NCI-H1694 treated with DMSO at 0.1 percent for 48 hours (cell line): ENCODE data around the gene ADAMTS16.
"Not testable (repeated sequence)": the region's sequence is repeated elsewhere in the genome, so short reads cannot be mapped to it uniquely, and the experiment has no call there.

Experiments
- DNase-seq: peaks from one replicate; lab custom pipeline; 2025; lab: John Stamatoyannopoulos, UW

The ADAMTS16 gene, protein sequence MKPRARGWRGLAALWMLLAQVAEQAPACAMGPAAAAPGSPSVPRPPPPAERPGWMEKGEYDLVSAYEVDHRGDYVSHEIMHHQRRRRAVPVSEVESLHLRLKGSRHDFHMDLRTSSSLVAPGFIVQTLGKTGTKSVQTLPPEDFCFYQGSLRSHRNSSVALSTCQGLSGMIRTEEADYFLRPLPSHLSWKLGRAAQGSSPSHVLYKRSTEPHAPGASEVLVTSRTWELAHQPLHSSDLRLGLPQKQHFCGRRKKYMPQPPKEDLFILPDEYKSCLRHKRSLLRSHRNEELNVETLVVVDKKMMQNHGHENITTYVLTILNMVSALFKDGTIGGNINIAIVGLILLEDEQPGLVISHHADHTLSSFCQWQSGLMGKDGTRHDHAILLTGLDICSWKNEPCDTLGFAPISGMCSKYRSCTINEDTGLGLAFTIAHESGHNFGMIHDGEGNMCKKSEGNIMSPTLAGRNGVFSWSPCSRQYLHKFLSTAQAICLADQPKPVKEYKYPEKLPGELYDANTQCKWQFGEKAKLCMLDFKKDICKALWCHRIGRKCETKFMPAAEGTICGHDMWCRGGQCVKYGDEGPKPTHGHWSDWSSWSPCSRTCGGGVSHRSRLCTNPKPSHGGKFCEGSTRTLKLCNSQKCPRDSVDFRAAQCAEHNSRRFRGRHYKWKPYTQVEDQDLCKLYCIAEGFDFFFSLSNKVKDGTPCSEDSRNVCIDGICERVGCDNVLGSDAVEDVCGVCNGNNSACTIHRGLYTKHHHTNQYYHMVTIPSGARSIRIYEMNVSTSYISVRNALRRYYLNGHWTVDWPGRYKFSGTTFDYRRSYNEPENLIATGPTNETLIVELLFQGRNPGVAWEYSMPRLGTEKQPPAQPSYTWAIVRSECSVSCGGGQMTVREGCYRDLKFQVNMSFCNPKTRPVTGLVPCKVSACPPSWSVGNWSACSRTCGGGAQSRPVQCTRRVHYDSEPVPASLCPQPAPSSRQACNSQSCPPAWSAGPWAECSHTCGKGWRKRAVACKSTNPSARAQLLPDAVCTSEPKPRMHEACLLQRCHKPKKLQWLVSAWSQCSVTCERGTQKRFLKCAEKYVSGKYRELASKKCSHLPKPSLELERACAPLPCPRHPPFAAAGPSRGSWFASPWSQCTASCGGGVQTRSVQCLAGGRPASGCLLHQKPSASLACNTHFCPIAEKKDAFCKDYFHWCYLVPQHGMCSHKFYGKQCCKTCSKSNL

DNA sequence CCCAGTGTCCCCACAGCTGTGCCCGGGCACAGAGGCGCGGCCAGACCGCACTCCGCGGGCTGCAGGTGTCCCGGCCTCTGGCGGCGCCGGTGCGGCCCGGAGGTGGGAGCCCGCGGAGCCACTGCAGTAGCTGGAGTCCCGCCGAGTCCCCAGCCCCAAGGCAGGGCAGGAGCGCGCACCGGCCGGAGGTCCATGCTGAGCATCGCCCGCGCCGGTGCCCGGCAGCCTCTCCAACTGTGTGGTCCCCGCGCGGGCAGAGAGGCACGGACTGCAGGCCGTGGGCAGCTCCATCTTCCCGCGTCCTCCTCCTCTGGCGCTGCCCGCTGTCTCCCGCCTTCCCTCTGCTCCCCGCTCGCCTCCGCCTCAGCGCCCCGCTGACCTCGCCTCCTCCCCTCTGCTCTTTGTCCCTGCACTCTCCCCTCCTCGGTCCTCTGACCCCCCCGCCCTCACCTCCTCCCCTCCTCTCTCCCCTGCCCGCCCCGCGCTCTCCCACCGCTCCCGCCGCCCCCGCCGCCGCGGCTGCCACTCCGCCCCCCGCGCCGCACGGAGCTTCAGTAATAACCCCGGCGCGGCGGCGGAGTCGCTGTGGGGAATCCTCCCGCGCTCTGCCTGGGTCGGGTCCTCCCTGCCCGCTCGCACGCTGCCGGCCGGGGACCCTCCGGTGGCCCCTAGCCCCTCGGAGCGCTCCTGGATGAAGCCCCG lies at the start of gene ADAMTS16:
ADAMTS16 (plus strand) TSS at position 554 of the 702 bp plus-strand sequence; CDS start at position 692, 138 bp downstream.
- DNase-seq = no peak

DNA sequence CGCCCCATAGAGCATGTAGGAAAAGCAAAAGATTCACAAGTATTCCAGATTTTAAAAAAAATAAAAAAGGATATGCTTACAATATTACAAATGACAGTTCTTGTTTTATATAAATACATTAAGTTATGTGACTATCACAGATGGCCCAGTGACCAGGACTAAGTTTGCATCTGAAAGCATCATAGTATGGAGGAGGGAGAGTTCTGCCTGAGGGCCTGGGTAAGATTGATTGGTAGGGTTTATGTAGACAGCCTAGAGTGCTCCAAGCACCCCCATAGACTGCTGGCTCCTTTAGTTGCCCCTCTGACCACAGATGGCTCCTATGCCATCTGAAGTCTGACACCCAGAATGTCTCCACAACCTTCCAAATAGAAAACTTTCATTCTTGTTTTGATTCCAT lies 48.0 kb upstream of the ADAMTS16 start:
- no peak for DNase-seq

DNA sequence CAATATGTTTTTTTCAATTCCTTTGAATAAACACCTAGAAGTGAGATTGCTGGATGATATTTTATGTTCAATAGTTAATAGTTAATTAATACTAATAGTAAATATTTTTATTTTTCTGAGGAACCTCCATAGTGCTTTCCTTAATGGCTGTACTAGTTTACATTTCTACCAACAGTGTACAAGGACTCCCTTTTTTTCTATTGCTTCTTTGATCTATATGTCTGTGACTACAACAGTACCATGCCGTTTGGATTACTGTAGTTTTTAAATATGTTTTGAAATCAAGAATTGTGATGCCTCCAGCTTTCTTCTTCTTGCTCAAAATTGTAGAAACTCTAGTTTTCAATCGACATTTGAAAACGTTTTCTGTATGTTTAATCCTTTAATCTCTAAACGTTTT lies 39.5 kb upstream of the ADAMTS16 start:
- DNase-seq = no peak

DNA sequence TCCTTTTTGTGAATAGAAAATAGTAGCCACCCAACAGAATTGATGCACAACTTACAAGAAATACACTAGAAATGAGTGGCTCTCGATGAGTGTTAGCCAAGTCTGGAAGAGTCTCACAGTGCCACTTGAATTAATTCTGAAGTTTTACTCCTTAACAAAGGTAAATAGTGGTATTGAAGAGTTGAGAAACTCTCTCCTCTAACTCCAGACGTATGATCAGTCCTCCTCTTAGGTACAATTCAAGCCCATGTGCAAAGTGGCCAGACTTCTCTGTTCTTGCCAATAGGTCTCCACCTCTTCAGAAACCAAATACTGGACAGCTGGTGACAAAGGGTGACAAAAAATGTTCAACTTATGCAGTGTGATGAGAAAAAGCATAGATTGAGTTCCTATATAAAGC lies 38.5 kb upstream of the ADAMTS16 start:
- no peak for DNase-seq

DNA sequence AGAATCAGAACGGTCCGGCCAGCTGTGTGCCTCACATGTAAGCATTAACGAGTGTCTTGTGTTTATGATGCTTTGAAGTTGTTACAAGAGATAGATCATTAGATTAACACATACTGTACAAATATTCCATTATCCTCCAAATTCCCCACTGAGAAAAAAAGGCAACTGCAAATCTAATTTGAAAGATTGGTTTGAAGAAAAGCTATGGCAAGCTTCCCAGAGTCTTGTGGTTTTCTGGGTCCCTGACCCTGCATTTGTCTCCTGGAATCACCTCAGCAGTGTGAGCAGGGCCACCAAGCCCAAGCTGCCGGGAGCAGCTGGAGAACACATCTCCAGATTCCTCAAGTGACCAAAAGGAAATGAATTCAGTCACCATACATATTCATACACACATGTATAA lies 36.9 kb upstream of the ADAMTS16 start:
- DNase-seq = no peak

DNA sequence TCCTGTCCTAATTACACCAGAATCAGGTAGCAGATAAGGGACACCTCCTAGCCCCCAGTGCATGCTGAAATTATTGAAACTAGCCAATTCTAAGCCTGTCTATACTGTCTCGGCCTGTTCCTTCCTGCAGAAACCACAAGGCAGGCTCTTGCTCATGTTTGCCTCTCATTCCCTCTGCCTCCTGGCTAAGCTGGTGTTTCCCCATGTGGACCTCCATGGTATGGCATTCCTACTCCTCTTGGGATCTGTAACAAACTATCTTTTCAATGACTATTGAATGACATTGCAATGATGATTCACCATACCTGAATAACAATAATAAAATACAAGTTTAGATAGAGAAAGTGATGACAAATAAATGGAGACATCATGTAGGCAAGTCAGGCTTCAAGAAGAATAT lies 35.6 kb upstream of the ADAMTS16 start:
- no peak for DNase-seq

DNA sequence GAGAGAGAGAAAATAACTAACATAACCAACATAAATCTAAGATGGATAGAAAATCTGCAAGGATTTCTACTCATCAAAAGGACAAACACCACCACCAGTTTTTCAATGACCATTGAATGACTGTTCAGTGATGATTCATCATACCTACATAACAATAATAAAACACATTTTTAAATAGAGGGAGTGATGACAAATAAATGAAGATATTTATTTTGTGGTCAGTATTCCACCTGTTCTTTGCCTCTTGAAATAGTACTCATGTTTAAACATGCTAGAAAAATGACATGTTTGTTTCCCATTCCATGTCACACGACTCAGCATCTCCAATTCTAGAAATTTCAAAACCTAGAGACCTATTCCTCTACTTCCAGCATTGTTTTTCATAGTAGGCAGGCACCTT lies 34.6 kb upstream of the ADAMTS16 start:
- no peak for DNase-seq

DNA sequence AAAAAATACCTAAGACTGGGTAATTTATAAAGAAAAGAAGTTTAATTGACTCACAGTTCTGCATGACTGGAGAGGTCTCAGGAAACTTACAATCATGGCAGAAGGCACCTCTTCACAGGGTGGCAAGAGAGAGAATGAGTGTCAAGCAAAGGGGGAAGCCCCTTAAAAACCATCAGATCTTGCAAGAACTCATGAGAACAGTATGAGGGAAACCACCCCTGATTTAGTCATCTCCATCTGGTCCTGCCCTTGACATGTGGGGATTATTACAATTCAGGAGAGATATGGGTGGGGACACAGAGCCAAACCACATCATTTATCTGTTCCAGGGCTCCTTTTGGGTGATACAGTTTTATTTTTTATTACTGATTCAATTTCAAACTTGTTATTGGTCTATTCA lies 23.2 kb upstream of the ADAMTS16 start:
- DNase-seq = no peak

DNA sequence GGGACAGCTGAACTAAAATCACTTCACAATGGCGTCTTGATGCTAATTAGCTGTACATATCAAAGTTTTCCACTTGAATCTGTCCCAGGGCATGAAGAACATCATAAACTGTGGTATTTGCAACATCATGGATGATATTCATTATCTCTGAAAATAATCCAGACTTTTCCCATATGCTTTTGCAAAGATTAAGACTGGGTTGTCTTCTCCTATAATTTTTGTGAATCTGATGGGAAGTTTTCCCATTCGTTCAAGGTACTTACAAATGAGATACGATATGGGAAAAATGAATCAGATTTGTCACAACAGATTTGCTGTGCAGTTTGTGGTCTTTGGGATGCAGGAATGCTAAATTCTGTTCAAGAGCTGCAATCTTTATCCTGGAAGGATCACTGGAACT lies 17.4 kb upstream of the ADAMTS16 start:
- no peak for DNase-seq

DNA sequence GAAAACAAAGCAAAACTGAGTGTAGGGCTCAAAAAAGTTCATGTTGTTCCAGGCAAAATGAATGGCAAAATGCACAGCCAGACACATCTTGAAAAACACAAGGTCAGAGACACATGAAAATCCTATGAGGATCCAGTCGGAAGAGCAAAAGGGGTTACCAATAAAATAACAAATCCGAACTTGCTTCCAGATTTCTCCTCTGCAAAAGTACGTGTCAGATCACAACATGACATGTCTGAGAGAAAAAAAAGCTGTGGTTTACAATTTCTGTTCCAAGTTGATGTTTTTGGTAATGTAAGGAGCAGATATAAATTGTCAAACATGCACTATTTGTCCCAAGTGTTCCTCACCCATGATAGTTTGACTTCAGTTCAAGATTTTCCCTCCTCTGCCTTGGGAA lies 15.9 kb upstream of the ADAMTS16 start:
- no peak for DNase-seq

DNA sequence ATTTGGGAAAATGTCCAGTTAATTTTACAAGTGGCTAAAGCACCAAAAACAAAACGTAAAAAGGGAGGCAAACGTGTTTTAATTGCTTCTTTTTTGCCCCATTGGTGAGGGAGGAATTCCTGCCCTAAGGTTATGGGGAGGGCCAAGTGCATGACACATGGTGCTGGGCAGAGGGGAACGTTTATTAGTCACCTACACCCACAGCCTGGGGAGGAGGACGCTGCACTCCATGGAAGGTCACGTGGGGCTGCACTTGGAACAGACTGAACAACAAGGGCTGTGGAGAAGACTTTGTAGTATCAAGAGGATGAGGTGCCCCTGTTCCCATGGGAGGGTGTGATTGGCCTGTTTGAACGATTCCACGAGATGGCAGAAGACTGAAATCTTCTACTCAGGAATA lies 13.7 kb upstream of the ADAMTS16 start:
- no peak for DNase-seq

DNA sequence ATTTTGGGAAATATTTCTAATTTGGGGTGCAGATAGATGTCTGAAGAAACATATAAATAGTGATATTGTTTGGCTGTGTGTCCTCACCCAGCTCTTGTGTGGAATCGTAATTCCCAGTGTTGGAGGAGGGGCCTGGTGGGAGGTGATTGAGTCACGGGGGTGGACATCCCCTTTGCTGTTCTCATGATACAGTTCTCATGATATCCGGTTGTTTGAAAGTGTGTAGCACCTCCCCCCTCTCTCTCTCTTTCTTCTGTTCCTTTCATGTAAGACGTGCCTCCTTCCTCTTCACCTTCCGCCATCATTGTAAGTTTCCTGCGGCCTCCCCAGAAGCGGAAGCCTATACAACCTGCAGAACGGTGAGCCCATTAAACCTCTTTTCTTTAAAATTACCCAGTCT lies 11.4 kb upstream of the ADAMTS16 start:
- no peak for DNase-seq

DNA sequence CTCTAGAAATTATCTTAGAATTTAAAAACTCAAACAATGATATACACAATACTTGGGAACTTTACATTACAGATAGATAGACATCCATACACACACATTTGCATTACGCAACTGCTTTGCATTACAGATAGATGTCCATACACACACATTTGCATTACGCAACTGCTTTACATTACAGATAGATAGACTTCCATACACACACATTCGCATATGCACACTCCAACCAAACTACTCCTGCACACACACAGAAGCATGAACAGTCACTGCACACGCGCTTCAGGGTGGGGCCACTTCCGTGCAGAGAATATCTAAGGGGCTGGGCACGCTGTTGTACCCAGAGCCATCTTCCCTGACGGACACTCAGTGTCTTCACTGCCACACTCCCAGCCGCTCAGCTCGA lies 7.9 kb upstream of the ADAMTS16 start:
- DNase-seq = no peak

DNA sequence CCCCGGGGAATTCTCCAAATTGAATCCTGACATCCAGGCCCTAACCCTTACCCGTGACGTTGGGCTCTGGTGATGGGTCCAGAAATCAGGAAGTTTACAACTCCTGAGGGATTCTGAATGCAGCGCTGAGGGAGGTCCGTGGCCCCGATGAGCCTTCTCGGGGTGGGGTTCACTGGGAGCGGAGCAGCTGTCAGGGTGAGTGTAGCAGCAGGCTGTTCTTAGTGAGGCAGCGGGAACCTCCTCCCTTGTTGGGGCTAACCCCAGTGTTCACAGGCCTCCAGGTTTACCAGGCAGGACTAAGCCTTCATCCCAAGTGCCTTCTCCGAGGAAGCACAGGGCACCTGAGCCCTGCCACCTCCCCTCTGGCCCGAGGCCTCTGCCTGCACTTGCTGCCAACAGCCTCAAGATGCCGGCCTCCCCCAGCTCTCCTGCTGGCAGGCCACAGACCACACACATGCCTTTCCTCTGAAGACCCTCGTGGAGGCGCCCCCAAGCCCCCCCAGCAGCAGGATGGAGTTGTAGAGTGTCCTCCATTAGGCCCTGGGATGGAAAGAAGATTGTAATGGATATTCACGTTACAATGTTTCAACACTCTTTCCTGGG lies 7.3 kb upstream of the ADAMTS16 start:
- DNase-seq = no peak

DNA sequence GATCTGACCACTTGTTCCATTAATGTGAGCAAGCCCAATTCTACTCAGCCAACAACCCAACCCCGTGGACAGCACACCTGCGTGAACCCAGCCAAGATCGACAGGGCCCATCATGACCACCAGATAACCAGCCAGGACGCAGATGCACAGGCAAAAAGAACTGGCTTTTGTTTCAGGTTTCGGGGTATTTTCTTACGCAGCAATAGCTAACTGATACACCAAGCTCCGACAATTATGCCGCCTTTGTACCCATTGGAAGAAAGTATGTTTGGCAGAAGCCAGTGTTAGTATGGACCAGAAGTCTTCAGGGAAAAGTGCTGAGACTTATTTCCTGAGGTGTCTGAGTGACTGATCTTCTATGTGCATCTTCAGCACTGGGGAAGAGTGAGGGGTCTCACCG lies 6.0 kb upstream of the ADAMTS16 start:
- DNase-seq = no peak

DNA sequence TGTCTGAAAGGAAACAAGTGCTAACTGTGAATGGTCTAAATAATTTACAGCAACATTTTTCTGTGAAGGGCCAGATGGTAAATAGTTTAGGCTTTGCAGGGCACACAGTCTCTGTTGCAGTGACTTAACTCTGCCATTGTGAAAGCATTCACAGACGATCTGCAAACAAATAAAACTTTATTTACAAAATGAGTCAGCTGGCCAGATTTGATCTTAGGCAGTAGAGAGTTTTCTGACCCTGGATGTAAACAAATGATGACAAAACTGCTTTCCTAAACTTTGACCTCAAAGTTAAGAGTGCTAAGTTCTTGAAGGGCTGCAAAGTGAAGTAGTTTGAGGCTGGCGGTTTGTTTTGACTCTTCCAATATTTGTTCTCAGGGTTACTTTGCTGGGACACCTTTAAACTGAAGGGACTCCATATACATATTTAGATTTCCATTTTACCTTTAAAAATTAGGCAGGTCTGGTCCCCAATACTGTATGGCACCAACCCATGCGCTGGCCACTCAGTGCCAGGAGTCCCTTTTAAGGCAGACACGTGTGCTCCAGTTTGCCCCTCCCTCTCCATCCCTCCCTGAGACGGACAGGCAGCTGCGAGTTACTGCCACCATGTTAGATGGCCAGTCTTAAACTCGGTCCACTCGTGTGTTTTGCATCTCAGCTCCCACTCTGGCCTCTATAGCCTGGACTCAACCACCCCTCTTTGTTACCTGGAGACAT lies 4.0 kb upstream of the ADAMTS16 start:
- DNase-seq = no peak

DNA sequence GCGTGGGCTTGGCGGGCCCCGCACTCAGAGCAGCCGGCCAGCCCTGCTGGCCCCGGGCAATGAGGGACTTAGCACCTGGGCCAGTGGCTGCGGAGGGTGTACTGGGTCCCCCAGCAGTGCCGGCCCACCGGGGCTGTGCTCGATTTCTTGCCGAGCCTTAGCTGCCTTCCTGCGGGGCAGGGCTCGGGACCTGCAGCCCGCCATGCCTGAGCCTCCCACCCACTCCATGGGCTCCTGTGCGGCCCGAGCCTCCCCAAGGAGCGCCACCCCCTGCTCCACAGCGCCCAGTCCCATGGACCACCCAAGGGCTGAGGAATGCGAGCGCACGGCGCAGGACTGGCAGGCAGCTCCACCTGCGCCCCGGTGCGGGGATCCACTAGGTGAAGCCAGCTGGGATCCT lies 2.3 kb upstream of the ADAMTS16 start:
- DNase-seq = not testable (repeated sequence)

DNA sequence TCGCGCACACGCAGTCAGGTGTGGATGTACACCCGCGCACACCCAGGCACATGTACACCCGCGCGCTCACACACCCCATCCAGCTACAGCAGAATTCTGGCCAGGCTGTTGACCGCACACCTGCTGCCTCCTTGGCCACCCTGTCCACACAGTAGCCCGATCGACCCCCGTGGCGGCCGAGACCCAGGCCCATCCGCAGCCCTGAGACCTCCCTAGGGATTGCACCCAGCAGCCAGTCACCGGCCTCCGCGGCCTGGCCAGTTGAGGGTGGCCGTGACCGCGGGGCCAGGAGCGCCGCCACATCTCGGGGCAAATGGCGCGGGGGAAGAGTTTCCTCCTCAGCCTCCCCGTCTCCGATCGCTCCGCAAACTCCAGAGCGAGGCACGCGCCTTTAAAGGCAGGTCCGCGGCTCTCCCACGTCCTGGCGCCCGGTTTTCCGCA lies 774 bp upstream of the ADAMTS16 start:
- DNase-seq = no peak

DNA sequence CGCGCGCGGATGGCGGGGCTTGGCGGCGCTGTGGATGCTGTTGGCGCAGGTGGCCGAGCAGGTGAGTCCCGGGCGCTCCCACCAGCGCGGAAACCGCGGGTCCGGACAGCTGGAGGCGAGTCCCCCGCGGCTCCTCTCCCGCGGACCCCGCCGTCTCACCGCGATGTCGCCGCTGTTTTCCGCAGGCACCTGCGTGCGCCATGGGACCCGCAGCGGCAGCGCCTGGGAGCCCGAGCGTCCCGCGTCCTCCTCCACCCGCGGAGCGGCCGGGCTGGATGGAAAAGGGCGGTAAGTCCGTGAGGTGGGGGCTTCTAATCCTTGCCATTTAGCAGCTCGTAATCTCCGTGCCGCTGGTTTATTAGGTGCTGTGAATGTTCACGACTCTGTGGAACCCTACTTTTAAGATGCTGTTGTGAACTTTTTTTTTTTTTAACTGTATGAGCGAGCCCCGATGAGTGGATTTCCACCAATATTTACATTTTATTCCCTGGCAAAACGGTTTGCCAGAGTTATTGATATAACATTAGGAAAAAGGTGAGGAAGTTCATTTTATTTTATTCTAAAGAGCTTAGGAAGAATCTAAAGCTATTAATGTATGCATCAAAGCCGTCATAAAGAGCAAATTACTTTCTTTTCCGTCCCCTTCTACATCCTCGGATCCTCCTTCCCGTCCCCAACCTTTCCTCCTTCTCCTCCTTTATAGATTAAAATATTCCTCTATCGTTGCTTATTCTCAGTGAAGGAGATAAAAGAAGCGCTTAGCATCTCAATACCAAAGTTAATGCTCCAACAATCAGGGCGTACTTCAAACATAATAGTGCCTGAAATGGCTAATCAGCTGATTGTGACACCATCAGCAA lies 579 bp downstream of the ADAMTS16 start:
- DNase-seq = no peak

DNA sequence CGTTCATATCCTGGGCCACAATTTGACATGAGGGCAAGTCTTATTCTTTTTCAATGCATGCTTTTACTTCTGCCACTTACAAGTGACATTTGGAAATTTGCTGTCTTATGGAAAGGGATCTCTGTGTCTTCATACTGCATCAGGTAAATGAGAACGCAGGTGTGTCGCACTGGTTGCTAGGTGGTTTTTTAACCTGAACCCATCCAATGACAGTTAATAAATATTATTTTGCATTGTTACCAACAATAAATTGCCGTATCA lies 1.1 kb downstream of the ADAMTS16 start:
- no peak for DNase-seq
